ENCODE data around the gene INTS12.

DNA sequence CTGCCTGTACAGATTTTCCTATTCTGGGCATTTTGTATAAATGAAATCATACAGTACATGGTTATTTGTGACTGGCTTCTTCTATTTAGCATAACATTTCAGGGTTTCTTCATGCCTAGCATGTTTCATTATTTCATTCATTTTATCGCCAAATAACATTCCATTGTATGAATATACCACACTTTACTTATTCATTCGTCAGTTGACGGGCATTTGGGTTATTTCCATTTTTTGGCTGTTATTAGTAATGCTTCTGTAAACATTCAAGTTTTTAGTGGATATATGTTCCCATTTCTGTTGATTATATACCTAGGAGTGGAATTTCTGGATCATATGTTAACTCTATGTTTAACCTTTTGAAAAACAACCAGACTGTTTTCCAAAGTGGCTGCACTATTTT is 47.5 kb downstream of the INTS12 start:
- no peak for TF ChIP-seq SP1 (IDR thresholded peaks at IDR 0.05)
- no peak for TF ChIP-seq BHLHE40 (IDR thresholded peaks at IDR 0.05; ENCODE audit: borderline replicate concordance)
- no peak for TF ChIP-seq ZNF384 (IDR thresholded peaks at IDR 0.05)
- TF ChIP-seq FOXM1 (IDR thresholded peaks at IDR 0.05; ENCODE audit: borderline replicate concordance): no peak
- no peak for TF ChIP-seq HDGF (IDR thresholded peaks at IDR 0.05; ENCODE audit: borderline replicate concordance)
- TF ChIP-seq, protein P1, sequence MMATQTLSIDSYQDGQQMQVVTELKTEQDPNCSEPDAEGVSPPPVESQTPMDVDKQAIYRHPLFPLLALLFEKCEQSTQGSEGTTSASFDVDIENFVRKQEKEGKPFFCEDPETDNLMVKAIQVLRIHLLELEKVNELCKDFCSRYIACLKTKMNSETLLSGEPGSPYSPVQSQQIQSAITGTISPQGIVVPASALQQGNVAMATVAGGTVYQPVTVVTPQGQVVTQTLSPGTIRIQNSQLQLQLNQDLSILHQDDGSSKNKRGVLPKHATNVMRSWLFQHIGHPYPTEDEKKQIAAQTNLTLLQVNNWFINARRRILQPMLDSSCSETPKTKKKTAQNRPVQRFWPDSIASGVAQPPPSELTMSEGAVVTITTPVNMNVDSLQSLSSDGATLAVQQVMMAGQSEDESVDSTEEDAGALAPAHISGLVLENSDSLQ (IDR thresholded peaks at IDR 0.05): no peak
- TF ChIP-seq LEF1 (IDR thresholded peaks at IDR 0.05; ENCODE audit: borderline replicate concordance): no peak
- TF ChIP-seq FOXK2 (IDR thresholded peaks at IDR 0.05): no peak
- TF ChIP-seq TARDBP (IDR thresholded peaks at IDR 0.05): no peak
- no peak for TF ChIP-seq SUZ12 (IDR thresholded peaks at IDR 0.05)
- TF ChIP-seq NFRKB (IDR thresholded peaks at IDR 0.05): no peak

Measured in HEK293T (cell line).